ENCODE data around the gene BCL11A. TPM values are rescaled to one million over a fixed set of nuclear protein-coding genes. Genes with fewer than 3 reads are reported as not detected.

BCL11A gene
- total RNA-seq, 1 donor from 2014 or later: 331 TPM

- H3K4me1 Mint-ChIP-seq: peaks cover 81% of the 10 kb centered on the region
- H3K4me3 Mint-ChIP-seq: no peak overlapping the region
- H3K27me3 Mint-ChIP-seq: no peaks in the 10 kb centered on the region
- H3K9me3 Mint-ChIP-seq: no peaks in the 10 kb centered on the region
- no peak for DNase-seq
- no peaks in the 10 kb centered on the region for H3K36me3 Mint-ChIP-seq (ENCODE audit: low read depth)
- ATAC-seq (ENCODE audit: low read depth): no peak
- TF ChIP-seq CTCF (IDR thresholded peaks at IDR 0.05): no peak
- intact Hi-C loops (cut with micrococcal nuclease): no loop called here
- ChIA-PET CTCF (interaction anchor here (1.2 kb wide), 1 partner anchor 144 kb away, joined by 4 read pairs; no protein-coding TSS in a partner anchor), POLR2A (interaction anchor here (0.5 to 1.2 kb wide), 8 partner anchors 24 to 137 kb away, joined by 3 to 7 read pairs (median 4); no protein-coding TSS in a partner anchor)
- H3K27ac Mint-ChIP-seq: peak overlapping the region; percentile 70
These were observed 148.1 kb downstream of the BCL11A start for GRCh38 chr2:60405271-60405919.

Other genes with a start within 250 kb of the BCL11A start
- 20.3 and 20.5 TPM in 2 replicates for gene PAPOLG, start 202.6 kb upstream of the BCL11A start, total RNA-seq

Measured in activated B cell treated with CpG ODN at 0.5 μM for 24 hours (primary cell).